ENCODE results near the gene HOXD11.

HOXD11 gene

GRCh38 chr2:176138923-176139660 lies 32.0 kb downstream of the HOXD11 start:
- no peak for DNase-seq (ENCODE audit: low read depth)
- H3K4me3 ChIP-seq (ENCODE audit: low read depth, low read length) = no peak overlapping the region
- TF ChIP-seq, protein P1, sequence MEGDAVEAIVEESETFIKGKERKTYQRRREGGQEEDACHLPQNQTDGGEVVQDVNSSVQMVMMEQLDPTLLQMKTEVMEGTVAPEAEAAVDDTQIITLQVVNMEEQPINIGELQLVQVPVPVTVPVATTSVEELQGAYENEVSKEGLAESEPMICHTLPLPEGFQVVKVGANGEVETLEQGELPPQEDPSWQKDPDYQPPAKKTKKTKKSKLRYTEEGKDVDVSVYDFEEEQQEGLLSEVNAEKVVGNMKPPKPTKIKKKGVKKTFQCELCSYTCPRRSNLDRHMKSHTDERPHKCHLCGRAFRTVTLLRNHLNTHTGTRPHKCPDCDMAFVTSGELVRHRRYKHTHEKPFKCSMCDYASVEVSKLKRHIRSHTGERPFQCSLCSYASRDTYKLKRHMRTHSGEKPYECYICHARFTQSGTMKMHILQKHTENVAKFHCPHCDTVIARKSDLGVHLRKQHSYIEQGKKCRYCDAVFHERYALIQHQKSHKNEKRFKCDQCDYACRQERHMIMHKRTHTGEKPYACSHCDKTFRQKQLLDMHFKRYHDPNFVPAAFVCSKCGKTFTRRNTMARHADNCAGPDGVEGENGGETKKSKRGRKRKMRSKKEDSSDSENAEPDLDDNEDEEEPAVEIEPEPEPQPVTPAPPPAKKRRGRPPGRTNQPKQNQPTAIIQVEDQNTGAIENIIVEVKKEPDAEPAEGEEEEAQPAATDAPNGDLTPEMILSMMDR (IDR thresholded peaks at IDR 0.05; ENCODE audit: low read depth, low read length, missing control alignments) = no peak

GRCh38 chr2:176139661-176140512 lies 32.8 kb downstream of the HOXD11 start:
- no peak for DNase-seq (ENCODE audit: low read depth)
- peak overlapping the region; percentile 56 for H3K4me3 ChIP-seq (ENCODE audit: low read depth, low read length)
- TF ChIP-seq, protein P1 (IDR thresholded peaks at IDR 0.05; ENCODE audit: low read depth, low read length, missing control alignments) = no peak

DNA sequence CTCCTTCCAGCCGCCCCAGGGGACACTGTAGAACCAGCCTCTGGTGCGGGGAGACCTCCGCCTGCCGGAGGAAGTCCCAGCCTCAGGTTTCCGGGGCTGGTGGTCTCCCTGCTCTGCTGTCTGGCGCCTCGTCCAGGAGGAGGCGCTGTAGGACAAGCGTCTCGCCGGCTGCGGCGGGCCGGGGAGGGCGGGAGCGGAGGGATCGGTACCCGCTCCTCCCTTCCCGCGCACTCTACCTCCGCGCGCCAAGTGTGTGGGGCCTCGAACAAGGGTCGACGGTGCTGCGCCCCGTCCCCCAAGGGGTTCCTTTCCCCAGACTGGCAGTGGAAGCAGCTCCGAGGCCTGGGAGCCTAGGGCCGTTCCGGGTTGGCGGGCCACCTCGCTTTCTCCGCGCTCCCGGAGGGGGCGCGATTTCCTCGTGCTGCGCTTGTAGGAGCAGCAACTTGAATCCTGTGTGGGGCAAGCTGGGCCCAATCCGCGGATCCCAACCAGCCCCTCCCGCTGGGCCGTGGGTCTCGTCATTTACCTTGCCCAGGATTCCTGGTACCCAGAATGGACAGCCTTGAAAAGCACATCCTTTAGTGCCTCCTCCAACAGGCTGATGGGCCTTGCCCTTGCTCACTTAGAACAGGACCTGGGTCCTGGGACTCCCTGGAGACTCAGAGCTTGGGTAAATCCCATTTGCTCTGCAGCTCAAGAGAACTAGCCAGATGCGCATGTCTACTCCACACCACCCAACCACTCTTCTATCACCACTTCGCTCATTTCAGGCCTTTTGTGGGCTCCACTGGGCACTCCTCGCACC lies 33.6 kb downstream of the HOXD11 start:
- TF ChIP-seq, protein P1 (IDR thresholded peaks at IDR 0.05; ENCODE audit: low read depth, low read length, missing control alignments) = peak; percentile 84
- H3K4me3 ChIP-seq (ENCODE audit: low read depth, low read length) = peak overlapping the region; percentile 56
- no peak for DNase-seq (ENCODE audit: low read depth)

DNA sequence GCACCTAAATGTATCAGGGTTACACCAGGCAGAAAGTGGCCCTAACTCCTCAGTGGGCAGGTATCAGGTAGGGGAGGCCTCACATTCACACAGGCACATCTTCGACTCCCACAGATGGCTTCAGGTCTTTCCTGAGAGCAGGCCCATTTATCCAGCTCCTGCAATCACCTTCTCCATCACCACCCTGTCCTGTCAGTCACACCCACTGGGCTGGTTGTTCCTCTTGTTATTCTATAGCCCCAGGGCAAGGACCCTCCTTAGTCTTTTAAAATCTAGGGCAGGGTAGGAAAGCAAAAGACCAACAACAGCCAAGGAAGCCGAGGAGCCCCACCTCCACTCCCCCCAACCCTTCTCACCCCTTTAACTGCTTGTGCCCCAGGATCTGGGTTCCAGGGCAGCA lies 35.2 kb downstream of the HOXD11 start:
- TF ChIP-seq, protein P1 (IDR thresholded peaks at IDR 0.05; ENCODE audit: low read depth, low read length, missing control alignments) = no peak
- no peak overlapping the region for H3K4me3 ChIP-seq (ENCODE audit: low read depth, low read length)
- DNase-seq (ENCODE audit: low read depth) = no peak

DNA sequence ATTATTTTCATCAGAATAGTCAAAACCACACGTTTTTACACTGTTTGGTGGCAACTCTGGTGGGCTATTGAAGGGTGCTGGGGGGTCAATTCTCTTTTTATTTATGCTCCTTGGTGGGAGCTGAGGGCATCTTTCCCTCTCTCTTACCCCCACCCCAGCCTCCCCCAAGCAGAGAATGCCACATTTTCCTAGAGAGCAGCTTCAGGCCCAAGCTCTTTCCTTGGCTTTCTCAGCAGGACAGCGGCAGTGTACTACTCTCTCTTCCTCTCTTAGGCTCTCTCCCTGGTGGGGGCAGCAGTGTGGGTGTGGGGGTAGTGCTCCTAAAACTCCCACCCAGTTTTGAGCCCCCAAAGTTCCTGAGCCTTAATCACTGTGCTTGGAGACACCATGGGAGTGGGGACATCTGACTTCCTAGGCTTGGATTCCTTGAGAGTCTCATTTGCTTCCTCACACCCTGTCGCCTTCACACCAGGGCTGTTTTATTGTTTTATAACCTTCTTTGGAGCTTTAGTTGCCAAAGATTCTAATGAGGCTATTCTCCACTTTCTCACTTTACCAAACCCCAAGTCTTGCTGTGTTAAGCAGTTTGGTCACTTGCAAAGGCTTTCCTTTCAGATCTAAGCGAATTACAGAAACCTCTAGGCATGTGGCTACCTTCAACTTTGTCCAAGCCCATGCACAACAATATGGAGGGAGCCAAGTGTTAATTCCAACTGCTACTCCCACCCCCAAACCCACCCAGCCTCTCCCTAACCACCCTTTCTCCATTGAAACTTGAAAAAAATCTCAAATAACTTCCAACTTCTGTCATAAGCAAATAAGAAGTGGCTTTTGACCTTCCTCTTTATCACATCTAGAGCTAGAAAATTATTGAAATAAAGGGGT lies 38.2 kb downstream of the HOXD11 start:
- DNase-seq (ENCODE audit: low read depth) = no peak
- TF ChIP-seq, protein P1 (IDR thresholded peaks at IDR 0.05; ENCODE audit: low read depth, low read length, missing control alignments) = no peak
- no peak overlapping the region for H3K4me3 ChIP-seq (ENCODE audit: low read depth, low read length)

GRCh38 chr2:176146101-176146500 lies 39.0 kb downstream of the HOXD11 start:
- H3K4me3 ChIP-seq (ENCODE audit: low read depth, low read length) = no peak overlapping the region
- TF ChIP-seq, protein P1 (IDR thresholded peaks at IDR 0.05; ENCODE audit: low read depth, low read length, missing control alignments) = no peak
- DNase-seq (ENCODE audit: low read depth) = no peak

All from GM12864 (cell line).